Midbrain (tissue), 1 donor: ENCODE measurements around the gene NDUFS3.
"Not testable (repeated sequence)": the region's sequence is repeated elsewhere in the genome, so short reads cannot be mapped to it uniquely, and the experiment has no call there.

Source experiments
- DNase-seq: peaks from one replicate; lab custom pipeline; 2025; lab: John Stamatoyannopoulos, UW

Gene NDUFS3

DNA sequence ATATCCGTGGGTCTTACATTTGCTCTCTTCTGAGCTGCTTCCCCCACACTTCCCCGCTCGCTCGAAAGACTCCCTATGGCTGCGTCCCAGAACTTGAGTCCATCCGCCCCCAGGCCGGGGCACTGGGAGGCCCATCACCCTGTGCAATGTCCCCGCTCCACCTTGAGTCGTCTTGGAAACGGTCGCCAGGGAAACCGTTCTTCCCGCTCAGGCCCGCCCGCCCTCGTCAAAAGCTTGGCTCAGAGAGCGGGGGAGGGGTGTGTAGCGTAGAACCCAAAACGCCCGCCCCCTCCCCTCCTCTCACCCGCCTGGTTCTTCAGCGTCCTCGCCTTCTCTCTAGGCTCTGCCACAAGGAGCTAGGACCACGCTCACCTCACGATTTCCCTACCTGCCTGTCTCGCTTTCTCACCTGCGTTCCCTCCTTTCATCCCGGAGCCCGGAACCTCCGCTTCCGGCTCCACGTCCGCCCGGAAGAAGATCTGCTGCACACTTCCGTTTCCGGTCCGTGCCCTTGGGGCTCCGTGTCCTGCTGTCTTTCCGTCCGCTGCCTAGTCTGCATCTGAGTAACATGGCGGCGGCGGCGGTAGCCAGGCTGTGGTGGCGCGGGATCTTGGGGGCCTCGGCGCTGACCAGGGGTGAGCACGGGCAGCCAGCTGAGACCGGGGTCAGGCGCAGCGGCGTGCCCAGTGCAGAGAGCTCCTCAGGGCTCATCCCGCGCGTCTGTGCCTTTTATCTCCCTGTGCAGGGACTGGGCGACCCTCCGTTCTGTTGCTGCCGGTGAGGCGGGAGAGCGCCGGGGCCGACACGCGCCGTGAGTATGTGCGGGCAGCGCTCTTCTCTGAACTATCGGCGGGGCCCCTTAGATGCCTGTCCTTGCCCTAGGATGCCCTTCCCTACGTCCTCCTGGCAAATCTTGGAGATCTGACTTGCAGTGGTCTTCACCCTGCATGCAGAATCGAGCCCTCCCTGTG, at the start of gene NDUFS3, which contains the start of gene KBTBD4:
TSS of gene NDUFS3 (plus strand) at position 551 of the 971 bp plus-strand sequence. CDS start at position 569, 18 bp downstream.
TSS of gene KBTBD4 (minus strand) at position 447 of the 971 bp plus-strand sequence. CDS start at position 428, 19 bp downstream.
- peak; percentile 94 for DNase-seq

DNA sequence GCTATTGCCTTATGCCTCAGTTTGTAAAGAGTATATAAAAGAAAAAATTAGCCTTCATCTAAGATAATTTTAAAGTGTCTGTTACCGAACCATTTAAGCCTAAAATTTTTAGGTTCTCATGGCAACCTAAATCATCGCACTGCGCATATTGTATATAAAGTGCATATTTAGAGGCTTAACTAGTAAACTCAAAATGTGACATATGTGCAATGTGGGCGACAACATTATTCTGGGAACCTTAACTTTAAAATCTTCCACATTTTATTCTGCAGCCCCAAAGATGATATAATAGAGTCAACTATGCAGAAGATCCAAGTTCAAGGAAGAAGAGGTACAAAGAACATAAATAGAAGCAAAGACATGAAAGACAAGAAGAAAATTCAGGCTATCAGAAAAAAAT, 48.9 kb upstream of the NDUFS3 start:
- no peak for DNase-seq

- DNase-seq = not testable (repeated sequence)
Measured at GRCh38 chr11:47530721-47531120, 48.2 kb upstream of the NDUFS3 start.

GRCh38 chr11:47531666-47532065, 47.2 kb upstream of the NDUFS3 start:
- no peak for DNase-seq

DNA sequence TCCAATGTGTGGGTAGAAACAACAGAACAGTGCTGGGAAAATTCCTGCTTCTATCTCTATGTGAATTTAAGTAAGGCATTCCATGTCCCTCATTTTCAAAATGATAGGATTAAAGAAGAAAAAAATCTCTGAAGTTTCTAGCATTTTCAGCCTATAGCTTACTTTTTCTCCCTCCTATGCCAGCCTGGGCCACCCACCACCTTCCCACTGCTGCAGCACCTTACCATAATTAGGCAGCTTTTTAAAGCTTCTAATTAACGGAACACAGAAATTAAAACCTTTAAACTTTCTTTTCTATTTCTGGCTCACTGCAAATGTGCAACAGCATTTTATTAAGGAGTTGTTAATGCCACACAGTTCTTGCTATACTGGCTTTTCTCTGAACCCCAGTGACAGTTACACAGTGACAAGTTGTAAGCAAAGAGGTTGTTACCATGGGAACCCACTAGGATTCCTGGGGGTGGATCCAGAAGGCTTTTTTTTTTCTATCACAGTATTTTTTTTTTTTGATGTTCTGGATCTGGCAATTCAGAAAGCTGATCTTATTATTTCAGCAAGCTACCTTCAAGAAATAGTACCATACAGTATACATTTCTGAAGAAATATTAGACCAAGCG, 46.2 kb upstream of the NDUFS3 start:
- peak; percentile 12 for DNase-seq

- no peak for DNase-seq
Measured at GRCh38 chr11:47533690-47534151, 45.2 kb upstream of the NDUFS3 start.

- no peak for DNase-seq
Measured at GRCh38 chr11:47534704-47535251, 44.1 kb upstream of the NDUFS3 start.

- no peak for DNase-seq
Measured at GRCh38 chr11:47536915-47537314, 42.0 kb upstream of the NDUFS3 start.

GRCh38 chr11:47538741-47539565, 39.9 kb upstream of the NDUFS3 start:
- peak; percentile 36 for DNase-seq

GRCh38 chr11:47539681-47540039, 39.2 kb upstream of the NDUFS3 start:
- DNase-seq = no peak

DNA sequence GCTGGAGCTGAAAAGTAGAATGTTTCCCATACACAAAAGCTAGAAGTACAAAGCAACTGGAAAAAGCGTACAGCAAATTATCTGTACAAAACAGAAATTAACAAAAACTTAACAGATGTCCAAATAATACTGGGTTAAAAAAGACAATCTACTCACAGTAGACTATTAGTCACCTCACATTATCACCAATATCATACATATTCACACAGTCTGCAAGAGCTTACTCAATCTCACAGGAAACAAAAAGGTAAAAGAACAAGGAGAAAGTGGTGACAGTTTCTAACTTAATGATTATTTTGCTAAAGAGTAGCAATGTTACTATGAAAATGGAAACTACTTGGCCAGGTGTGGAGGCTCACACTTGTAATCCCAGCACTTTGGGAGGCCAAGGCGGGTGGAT, 37.8 kb upstream of the NDUFS3 start:
- no peak for DNase-seq

GRCh38 chr11:47545298-47545697, 33.6 kb upstream of the NDUFS3 start:
- DNase-seq = no peak

DNA sequence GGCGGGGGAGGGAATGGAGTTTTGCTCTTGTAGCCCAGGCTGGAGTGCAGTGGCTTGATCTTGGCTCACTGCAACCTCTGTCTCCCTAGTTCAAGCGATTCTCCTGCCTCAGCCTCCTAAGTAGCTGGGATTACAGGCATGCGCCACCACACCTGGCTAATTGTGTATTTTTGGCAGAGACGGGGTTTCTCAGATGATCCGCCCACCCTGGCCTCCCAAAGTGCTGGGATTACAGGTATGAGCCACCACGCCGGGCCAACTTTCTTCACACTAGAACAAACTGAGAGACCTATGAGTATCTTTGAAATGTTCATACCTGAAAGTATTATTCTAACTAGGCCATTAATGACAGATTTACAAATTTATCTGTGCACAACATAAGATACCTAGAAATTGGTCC, 32.6 kb upstream of the NDUFS3 start:
- DNase-seq = not testable (repeated sequence)

- DNase-seq = no peak
Measured at GRCh38 chr11:47550288-47551047, 28.4 kb upstream of the NDUFS3 start.

GRCh38 chr11:47551086-47551485, 27.8 kb upstream of the NDUFS3 start:
- DNase-seq = no peak

DNA sequence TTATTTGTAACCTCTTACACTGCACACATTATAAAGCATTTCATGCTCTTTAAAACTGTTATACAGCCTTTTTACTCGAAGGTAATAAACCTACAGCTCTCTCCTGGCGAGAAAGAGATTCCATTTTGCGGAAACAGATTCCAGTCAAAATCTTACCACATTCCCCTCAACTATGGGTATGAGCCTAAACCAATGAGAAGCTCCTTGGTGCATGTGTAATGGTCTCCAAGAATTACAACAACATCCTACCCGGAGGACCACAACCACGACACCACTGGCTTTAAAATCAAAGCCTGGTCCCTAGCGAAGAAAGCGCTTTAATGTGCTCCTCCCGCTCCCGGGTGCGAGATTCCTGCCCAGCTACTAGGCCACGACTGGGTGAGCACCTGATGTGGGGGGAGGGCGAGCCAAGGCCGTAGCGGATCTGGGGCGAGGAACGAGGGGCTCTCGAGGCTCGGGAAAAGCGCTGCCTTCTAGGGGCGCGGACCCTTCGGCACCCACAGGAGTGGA, 26.8 kb upstream of the NDUFS3 start:
- DNase-seq = no peak

GRCh38 chr11:47552566-47553405, 26.1 kb upstream of the NDUFS3 start, which contains the start of gene CELF1:
CELF1 (minus strand) TSS chr11:47553132; CDS start chr11:47499523, 53,609 bp downstream.
- DNase-seq = peak; percentile 94

DNA sequence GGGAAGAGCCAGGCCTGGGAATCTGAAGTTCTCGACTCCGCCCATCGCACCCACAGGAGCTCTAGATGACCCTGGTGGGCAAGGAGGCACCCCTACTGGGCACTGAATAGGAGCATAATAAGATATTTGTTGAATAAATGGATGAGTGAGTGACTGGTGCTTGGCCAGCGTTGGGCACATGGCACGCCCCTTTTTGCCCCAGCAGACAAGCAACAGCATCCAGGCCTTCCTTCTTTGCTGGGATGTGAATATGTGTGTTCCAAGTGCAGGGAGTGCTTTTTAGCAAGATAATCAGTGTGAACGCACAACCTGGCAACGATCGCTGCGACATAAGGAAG, 25.5 kb upstream of the NDUFS3 start:
- no peak for DNase-seq

- DNase-seq = not testable (repeated sequence)
Measured at GRCh38 chr11:47557004-47557403, 21.9 kb upstream of the NDUFS3 start.

- no peak for DNase-seq
Measured at GRCh38 chr11:47558695-47559094, 20.2 kb upstream of the NDUFS3 start.
